ENCODE results near the gene USO1. TPM values are rescaled to one million over a fixed set of nuclear protein-coding genes. Genes with fewer than 3 reads are reported as not detected.

The USO1 gene, protein sequence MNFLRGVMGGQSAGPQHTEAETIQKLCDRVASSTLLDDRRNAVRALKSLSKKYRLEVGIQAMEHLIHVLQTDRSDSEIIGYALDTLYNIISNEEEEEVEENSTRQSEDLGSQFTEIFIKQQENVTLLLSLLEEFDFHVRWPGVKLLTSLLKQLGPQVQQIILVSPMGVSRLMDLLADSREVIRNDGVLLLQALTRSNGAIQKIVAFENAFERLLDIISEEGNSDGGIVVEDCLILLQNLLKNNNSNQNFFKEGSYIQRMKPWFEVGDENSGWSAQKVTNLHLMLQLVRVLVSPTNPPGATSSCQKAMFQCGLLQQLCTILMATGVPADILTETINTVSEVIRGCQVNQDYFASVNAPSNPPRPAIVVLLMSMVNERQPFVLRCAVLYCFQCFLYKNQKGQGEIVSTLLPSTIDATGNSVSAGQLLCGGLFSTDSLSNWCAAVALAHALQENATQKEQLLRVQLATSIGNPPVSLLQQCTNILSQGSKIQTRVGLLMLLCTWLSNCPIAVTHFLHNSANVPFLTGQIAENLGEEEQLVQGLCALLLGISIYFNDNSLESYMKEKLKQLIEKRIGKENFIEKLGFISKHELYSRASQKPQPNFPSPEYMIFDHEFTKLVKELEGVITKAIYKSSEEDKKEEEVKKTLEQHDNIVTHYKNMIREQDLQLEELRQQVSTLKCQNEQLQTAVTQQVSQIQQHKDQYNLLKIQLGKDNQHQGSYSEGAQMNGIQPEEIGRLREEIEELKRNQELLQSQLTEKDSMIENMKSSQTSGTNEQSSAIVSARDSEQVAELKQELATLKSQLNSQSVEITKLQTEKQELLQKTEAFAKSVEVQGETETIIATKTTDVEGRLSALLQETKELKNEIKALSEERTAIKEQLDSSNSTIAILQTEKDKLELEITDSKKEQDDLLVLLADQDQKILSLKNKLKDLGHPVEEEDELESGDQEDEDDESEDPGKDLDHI
- 23.2 to 30.5 TPM (median 27.5 TPM) in 5 replicates for total RNA-seq (2022; extraction: Qiagen RNA extraction; ENCODE audit: low read depth)

GRCh38 chr4:75724066-75724866 is at the start of gene USO1:
USO1 (plus strand) TSS chr4:75724577; CDS start chr4:75724820, 243 bp downstream.

Other genes with a start within 250 kb of the USO1 start
- gene RCHY1, start 210.2 kb upstream of the USO1 start, total RNA-seq (2022; extraction: Qiagen RNA extraction; ENCODE audit: low read depth) = 13.7 to 18.0 TPM (median 15.7 TPM) in 5 replicates
- 5.1 to 7.2 TPM (median 5.9 TPM) in 5 replicates for gene THAP6, start 210.1 kb upstream of the USO1 start, total RNA-seq (2022; extraction: Qiagen RNA extraction; ENCODE audit: low read depth)
- gene ODAPH, start 168.5 kb upstream of the USO1 start, total RNA-seq (2022; extraction: Qiagen RNA extraction; ENCODE audit: low read depth) = 0.16 to 0.23 TPM (median 0.21 TPM) in 4 of 5 replicates, not detected in the other
- 0.45 to 0.86 TPM (median 0.64 TPM) in 5 replicates for gene CDKL2, start 94.0 kb upstream of the USO1 start, total RNA-seq (2022; extraction: Qiagen RNA extraction; ENCODE audit: low read depth)
- gene G3BP2, start 51.2 kb upstream of the USO1 start, total RNA-seq (2022; extraction: Qiagen RNA extraction; ENCODE audit: low read depth) = 79.7 to 111 TPM (median 95.8 TPM) in 5 replicates
- not detected in 5 replicates for gene PPEF2, start 177.9 kb downstream of the USO1 start, total RNA-seq (2022; extraction: Qiagen RNA extraction; ENCODE audit: low read depth)
- 22.3 to 26.9 TPM (median 23.9 TPM) in 5 replicates for gene NAAA, start 216.4 kb downstream of the USO1 start, total RNA-seq (2022; extraction: Qiagen RNA extraction; ENCODE audit: low read depth)